GM23338 (cell line): Measurements from ENCODE around the gene PPIA. TPM values are rescaled to one million over a fixed set of nuclear protein-coding genes. Genes with fewer than 3 reads are reported as not detected.

ENCODE experiments used
- ATAC-seq: fragments of 200-7000 bp; cut with Tn5 transposase; 3 replicates; pipeline ENCODE4 v1.9.1; 2020
- DNase-seq: peaks from one replicate; pipeline ENCODE4 v3.0.0-alpha.2; 2015; ENCODE audit warnings: low spot score
- H2AFZ ChIP-seq: fragments of 200-600 bp; sonication (generic); 2 replicates; pipeline ENCODE4 v1.8.0; 2016; ENCODE audit warnings: antibody characterized with exemption, mild to moderate bottlenecking, moderate library complexity
- H3F3A ChIP-seq: fragments of 200-600 bp; sonication (generic); replicated peaks from 2 replicates; pipeline ENCODE4 v1.8.0; 2017; ENCODE audit warnings: antibody characterized with exemption, mixed run types, low read depth
- H3K27ac ChIP-seq: fragments of 200-600 bp; sonication (generic); 2 replicates; pipeline ENCODE4 v1.6.1; 2016; ENCODE audit warnings: low read depth
- H3K27me3 ChIP-seq: fragments of 200-600 bp; sonication (generic); 2 replicates; pipeline ENCODE4 v1.8.0; 2016; ENCODE audit warnings: mild to moderate bottlenecking, mixed run types, moderate library complexity; ENCODE audit not compliant: insufficient read depth
- H3K36me3 ChIP-seq: fragments of 200-600 bp; sonication (generic); 2 replicates; pipeline ENCODE4 v1.8.0; 2016; ENCODE audit warnings: mild to moderate bottlenecking; ENCODE audit not compliant: insufficient read depth
- H3K4me1 ChIP-seq: fragments of 200-600 bp; sonication (generic); 2 replicates; pipeline ENCODE4 v1.8.0; 2016; ENCODE audit warnings: mild to moderate bottlenecking, moderate library complexity; ENCODE audit not compliant: insufficient read depth
- H3K4me2 ChIP-seq: fragments of 200-600 bp; sonication (generic); 2 replicates; pipeline ENCODE4 v1.7.1; 2017; ENCODE audit warnings: mixed run types
- H3K4me3 ChIP-seq: fragments of 200-600 bp; sonication (generic); 2 replicates; pipeline ENCODE4 v1.6.1; 2016; ENCODE audit warnings: mixed run types
- H3K79me2 ChIP-seq: fragments of 200-600 bp; sonication (generic); replicated peaks from 2 replicates; pipeline ENCODE4 v1.8.0; 2017; ENCODE audit warnings: mild to moderate bottlenecking; ENCODE audit not compliant: insufficient read depth
- H3K9me2 ChIP-seq: fragments of 200-600 bp; sonication (generic); 2 replicates; pipeline ENCODE4 v1.8.0; 2017; ENCODE audit not compliant: insufficient read depth
- H4K20me1 ChIP-seq: fragments of 200-600 bp; sonication (generic); replicated peaks from 2 replicates; pipeline ENCODE4 v1.8.0; 2017; ENCODE audit warnings: mild to moderate bottlenecking; ENCODE audit not compliant: insufficient read depth
- H3K27ac Mint-ChIP-seq: 2 replicates; pipeline ENCODE4 v1.8.0; 2020; ENCODE audit warnings: inconsistent platforms, mild to moderate bottlenecking, moderate library complexity, mixed read lengths
- H3K27me3 Mint-ChIP-seq: 3 replicates; pipeline ENCODE4 v1.8.0; 2022; ENCODE audit warnings: low read depth, mild to moderate bottlenecking, moderate library complexity, mixed read lengths, inconsistent platforms; ENCODE audit not compliant: insufficient read depth, poor library complexity
- H3K36me3 Mint-ChIP-seq: 3 replicates; pipeline ENCODE4 v1.8.0; 2021; ENCODE audit warnings: low read depth, mild to moderate bottlenecking, inconsistent platforms, moderate library complexity, mixed read lengths
- H3K4me1 Mint-ChIP-seq: 3 replicates; pipeline ENCODE4 v1.8.0; 2020; ENCODE audit warnings: mild to moderate bottlenecking, inconsistent platforms, mixed read lengths
- H3K4me3 Mint-ChIP-seq: 3 replicates; pipeline ENCODE4 v1.8.0; 2021; ENCODE audit warnings: moderate library complexity, mild to moderate bottlenecking, inconsistent platforms, mixed read lengths
- H3K9me3 Mint-ChIP-seq: 3 replicates; pipeline ENCODE4 v1.8.0; 2020; ENCODE audit warnings: moderate library complexity, mild to moderate bottlenecking, inconsistent platforms, mixed read lengths
- ETS1 ChIP-seq: IDR thresholded peaks from 2 replicates; pipeline ENCODE4 v1.6.1; 2016; ENCODE audit warnings: antibody characterized with exemption
- EZH2 ChIP-seq: fragments of 200-600 bp; sonication (generic); IDR thresholded peaks from one replicate; pipeline ENCODE4 v1.8.0; 2017; ENCODE audit warnings: antibody characterized with exemption, mild to moderate bottlenecking, low read depth; ENCODE audit not compliant: unreplicated experiment
- EZH2phosphoT487 ChIP-seq: fragments of 200-600 bp; sonication (generic); IDR thresholded peaks from one replicate; pipeline ENCODE4 v1.8.1; 2018; ENCODE audit warnings: antibody characterized with exemption; ENCODE audit not compliant: unreplicated experiment
- NANOG ChIP-seq: IDR thresholded peaks from 2 replicates; pipeline ENCODE4 v1.6.1; 2016; ENCODE audit warnings: antibody characterized with exemption, borderline replicate concordance
- POLR2AphosphoS5 ChIP-seq: IDR thresholded peaks from 2 replicates; pipeline ENCODE4 v1.6.1; 2016; ENCODE audit warnings: antibody characterized with exemption, low read depth
- REST ChIP-seq: IDR thresholded peaks from one replicate; pipeline ENCODE4 v1.6.1; 2018; ENCODE audit warnings: antibody characterized with exemption; ENCODE audit not compliant: unreplicated experiment
- STAT1 ChIP-seq: IDR thresholded peaks from one replicate; pipeline ENCODE4 v1.6.1; 2016; ENCODE audit warnings: antibody characterized with exemption; ENCODE audit not compliant: unreplicated experiment
- ZNF114 ChIP-seq: fragments of 250-450 bp; sonication (Bioruptor Pico); IDR thresholded peaks from 2 replicates; pipeline ENCODE4 v1.5.0; 2020; ENCODE audit warnings: mild to moderate bottlenecking, moderate library complexity
- ZNF331 ChIP-seq: fragments of 250-450 bp; sonication (Bioruptor Pico); IDR thresholded peaks from 2 replicates; pipeline ENCODE4 v1.5.0; 2020; ENCODE audit warnings: low read depth, mild to moderate bottlenecking, moderate library complexity
- ZNF462 ChIP-seq: fragments of 250-450 bp; sonication (Bioruptor Pico); IDR thresholded peaks from 2 replicates; pipeline ENCODE4 v1.5.0; 2020; ENCODE audit warnings: mild to moderate bottlenecking, moderate library complexity
- polyA plus RNA-seq: library from polyadenylated mRNA; unstranded; fragments of >200 nt; fragmentation: Nextera tagmentation; extraction: Ambion mirVana; gene quantifications from 2 replicates; pipeline ENCODE4 v1.2.1, GENCODE V29; 2016
- total RNA-seq: library from RNA; depleted of rRNA; stranded (reverse); fragments of >200 nt; shearing (Covaris generic); gene quantifications from 2 replicates; pipeline ENCODE4 v1.2.3, GENCODE V29; 2014
- TF ChIP-seq, protein P1 (sequence below), 2 experiments: fragments of 200-600 bp in 1 of 2; sonication (generic) in 1 of 2; conservative IDR thresholded peaks; 2 replicates each; pipeline versions ENCODE4 v1.5.1 to v1.6.1; 2016 to 2017; ENCODE audit warnings: antibody characterized with exemption in 2 of 2, low read depth in 2 of 2, mild to moderate bottlenecking in 2 of 2, moderate library complexity in 1 of 2

PPIA gene
- total and polyA plus RNA-seq, 2 experiments from 2014 or later = 4,367 to 6,524 TPM

- H3K9me2 ChIP-seq = no peaks in the 10 kb centered on the region
- no peak overlapping the region for H2AFZ ChIP-seq
- DNase-seq (no peak), ATAC-seq (no peak)
- no peaks in the 10 kb centered on the region for H3K4me1 Mint-ChIP-seq
- H3K4me1 ChIP-seq = no peaks in the 10 kb centered on the region
- no peaks in the 10 kb centered on the region for H3K27me3 ChIP-seq
- H3K79me2 ChIP-seq = no peaks in the 10 kb centered on the region
- peaks cover 16% of the 10 kb centered on the region for H3K9me3 Mint-ChIP-seq
- no peak overlapping the region for H3K4me3 Mint-ChIP-seq
- H3F3A ChIP-seq = no peaks in the 10 kb centered on the region
- no peak overlapping the region for H3K27ac Mint-ChIP-seq
- H3K4me2 ChIP-seq = no peak overlapping the region
- H4K20me1 ChIP-seq = no peaks in the 10 kb centered on the region
- no peak overlapping the region for H3K27ac ChIP-seq
- H3K4me3 ChIP-seq = no peak overlapping the region
- TF ChIP-seq EZH2 (no peak), STAT1 (no peak), REST (no peak), POLR2AphosphoS5 (no peak), NANOG (no peak), ZNF331 (no peak), ZNF114 (CRISPR knock-in tag) (no peak), ETS1 (no peak), EZH2phosphoT487 (no peak), ZNF462 (CRISPR knock-in tag) (no peak)
- TF ChIP-seq, protein P1, sequence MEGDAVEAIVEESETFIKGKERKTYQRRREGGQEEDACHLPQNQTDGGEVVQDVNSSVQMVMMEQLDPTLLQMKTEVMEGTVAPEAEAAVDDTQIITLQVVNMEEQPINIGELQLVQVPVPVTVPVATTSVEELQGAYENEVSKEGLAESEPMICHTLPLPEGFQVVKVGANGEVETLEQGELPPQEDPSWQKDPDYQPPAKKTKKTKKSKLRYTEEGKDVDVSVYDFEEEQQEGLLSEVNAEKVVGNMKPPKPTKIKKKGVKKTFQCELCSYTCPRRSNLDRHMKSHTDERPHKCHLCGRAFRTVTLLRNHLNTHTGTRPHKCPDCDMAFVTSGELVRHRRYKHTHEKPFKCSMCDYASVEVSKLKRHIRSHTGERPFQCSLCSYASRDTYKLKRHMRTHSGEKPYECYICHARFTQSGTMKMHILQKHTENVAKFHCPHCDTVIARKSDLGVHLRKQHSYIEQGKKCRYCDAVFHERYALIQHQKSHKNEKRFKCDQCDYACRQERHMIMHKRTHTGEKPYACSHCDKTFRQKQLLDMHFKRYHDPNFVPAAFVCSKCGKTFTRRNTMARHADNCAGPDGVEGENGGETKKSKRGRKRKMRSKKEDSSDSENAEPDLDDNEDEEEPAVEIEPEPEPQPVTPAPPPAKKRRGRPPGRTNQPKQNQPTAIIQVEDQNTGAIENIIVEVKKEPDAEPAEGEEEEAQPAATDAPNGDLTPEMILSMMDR (conservative IDR thresholded peaks at IDR 0.05; ENCODE audit: low read depth in 2 of 2) = no peak
- no peaks in the 10 kb centered on the region for H3K36me3 ChIP-seq
- H3K27me3 Mint-ChIP-seq = no peaks in the 10 kb centered on the region
- H3K36me3 Mint-ChIP-seq = no peaks in the 10 kb centered on the region; the same call in 2 of the 3 replicates
Measured at GRCh38 chr7:44787762-44788161, 8.7 kb upstream of the PPIA start.
